ENCODE measurements around the gene PSTPIP2. TPM values are rescaled to one million over a fixed set of nuclear protein-coding genes. Genes with fewer than 3 reads are reported as not detected.

The PSTPIP2 gene
- total RNA-seq, 2 donors from 2014 or later, result 3.0 to 3.8 TPM

DNA sequence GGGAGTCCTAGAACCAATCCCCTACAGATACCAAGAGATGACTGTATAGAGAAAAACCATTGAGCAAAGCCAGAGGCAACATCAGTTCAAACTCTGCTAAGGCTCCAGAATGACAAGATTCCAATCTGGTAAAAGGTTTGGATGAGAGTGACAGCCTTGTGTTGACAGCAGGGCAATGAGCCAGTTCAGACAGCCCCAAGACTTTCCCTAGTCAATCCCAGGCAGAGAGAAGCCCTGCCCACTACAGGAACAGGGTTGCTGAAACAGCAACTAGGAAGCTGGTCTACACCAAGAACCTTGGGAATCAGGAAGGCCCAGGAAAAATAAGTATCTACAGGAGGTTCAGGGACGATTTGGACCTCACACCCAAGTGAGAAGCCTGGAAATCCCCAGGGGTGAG, 3.3 kb downstream of the PSTPIP2 start:
- H3K9me3 ChIP-seq, result no peaks in the 10 kb centered on the region
- TF ChIP-seq, protein P1, sequence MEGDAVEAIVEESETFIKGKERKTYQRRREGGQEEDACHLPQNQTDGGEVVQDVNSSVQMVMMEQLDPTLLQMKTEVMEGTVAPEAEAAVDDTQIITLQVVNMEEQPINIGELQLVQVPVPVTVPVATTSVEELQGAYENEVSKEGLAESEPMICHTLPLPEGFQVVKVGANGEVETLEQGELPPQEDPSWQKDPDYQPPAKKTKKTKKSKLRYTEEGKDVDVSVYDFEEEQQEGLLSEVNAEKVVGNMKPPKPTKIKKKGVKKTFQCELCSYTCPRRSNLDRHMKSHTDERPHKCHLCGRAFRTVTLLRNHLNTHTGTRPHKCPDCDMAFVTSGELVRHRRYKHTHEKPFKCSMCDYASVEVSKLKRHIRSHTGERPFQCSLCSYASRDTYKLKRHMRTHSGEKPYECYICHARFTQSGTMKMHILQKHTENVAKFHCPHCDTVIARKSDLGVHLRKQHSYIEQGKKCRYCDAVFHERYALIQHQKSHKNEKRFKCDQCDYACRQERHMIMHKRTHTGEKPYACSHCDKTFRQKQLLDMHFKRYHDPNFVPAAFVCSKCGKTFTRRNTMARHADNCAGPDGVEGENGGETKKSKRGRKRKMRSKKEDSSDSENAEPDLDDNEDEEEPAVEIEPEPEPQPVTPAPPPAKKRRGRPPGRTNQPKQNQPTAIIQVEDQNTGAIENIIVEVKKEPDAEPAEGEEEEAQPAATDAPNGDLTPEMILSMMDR (IDR thresholded peaks at IDR 0.05), result no peak
- H3K4me1 ChIP-seq, result peaks cover 6% of the 10 kb centered on the region
- intact Hi-C loops (cut with DNase I), result loop anchor here (10.0 kb wide), 1 partner anchor 384 kb away; no protein-coding TSS in a partner anchor
- no peak overlapping the region for H3K27ac ChIP-seq
- H3K4me3 ChIP-seq, result no peak overlapping the region
- no peaks in the 10 kb centered on the region for H3K36me3 ChIP-seq
- H3K27me3 ChIP-seq, result no peaks in the 10 kb centered on the region
- DNase-seq, result no peak
- no peak overlapping the region for H3K9ac ChIP-seq (ENCODE audit: low read depth in 2 of 2, low read length in 2 of 2)

DNA sequence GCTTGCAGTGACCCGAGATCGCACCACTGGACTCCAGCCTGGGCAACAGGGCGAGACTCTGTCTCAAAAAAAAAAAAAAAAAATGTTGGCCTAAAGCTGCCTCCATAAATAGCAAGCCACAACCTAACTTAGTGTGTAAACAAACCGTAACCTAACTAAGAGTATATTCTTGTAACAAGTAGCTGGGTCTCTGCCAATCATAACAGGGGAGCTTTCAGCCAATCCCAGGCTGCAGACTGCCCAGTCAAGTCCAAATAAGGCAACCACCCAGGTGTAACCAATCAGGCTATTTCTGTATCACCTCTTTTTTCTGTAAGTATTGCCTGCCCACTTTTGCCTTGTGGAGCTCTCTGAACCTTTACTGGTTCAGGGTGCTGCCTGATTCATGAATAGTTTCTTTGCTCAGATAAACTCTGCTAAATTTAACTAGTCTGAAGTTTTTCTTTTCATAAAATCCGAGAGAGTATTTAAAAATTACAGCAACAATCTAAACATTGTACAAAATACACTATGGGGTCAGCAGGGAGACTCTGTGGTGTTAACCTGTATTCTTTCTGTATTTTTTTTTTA, 4.5 kb downstream of the PSTPIP2 start:
- DNase-seq, result no peak
- Histone ChIP-seq H3K4me3 (no peak overlapping the region), H3K9ac (ENCODE audit: low read depth in 2 of 2, low read length in 2 of 2) (no peak overlapping the region), H3K27ac (no peak overlapping the region), H3K9me3 (no peaks in the 10 kb centered on the region), H3K4me1 (peaks cover 4% of the 10 kb centered on the region), H3K27me3 (no peaks in the 10 kb centered on the region), H3K36me3 (no peaks in the 10 kb centered on the region)
- intact Hi-C loops (cut with DNase I), result loop anchor here (10.0 kb wide), 1 partner anchor 383 kb away; no protein-coding TSS in a partner anchor
- TF ChIP-seq, protein P1 (IDR thresholded peaks at IDR 0.05), result no peak

DNA sequence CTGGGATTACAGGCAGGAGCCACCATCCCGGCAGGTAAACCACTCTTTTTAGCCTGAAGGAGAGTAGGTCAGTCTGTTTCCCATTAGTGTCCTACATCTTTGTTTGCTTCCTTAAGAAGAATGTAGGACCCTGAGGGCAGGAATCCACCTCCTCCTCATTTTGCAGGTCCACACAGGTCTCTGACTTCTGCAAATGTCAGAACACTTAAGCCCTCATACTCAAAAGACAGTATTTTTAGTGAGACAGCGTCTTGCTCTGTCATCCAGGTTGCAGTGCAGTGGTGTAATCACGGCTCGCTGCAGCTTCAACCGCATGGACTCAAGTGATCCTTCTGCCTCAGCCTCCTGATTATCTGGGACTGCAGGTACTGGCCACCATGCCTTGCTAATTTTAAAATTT, 9.3 kb downstream of the PSTPIP2 start:
- Histone ChIP-seq H3K4me3 (no peak overlapping the region), H3K27ac (no peak overlapping the region), H3K36me3 (no peaks in the 10 kb centered on the region), H3K9ac (ENCODE audit: low read depth in 2 of 2, low read length in 2 of 2) (no peak overlapping the region), H3K27me3 (no peaks in the 10 kb centered on the region), H3K9me3 (no peaks in the 10 kb centered on the region), H3K4me1 (no peaks in the 10 kb centered on the region)
- intact Hi-C loops (cut with DNase I), result loop anchor here (10.0 kb wide), 1 partner anchor 378 kb away; no protein-coding TSS in a partner anchor
- TF ChIP-seq, protein P1 (IDR thresholded peaks at IDR 0.05), result no peak
- DNase-seq, result no peak

DNA sequence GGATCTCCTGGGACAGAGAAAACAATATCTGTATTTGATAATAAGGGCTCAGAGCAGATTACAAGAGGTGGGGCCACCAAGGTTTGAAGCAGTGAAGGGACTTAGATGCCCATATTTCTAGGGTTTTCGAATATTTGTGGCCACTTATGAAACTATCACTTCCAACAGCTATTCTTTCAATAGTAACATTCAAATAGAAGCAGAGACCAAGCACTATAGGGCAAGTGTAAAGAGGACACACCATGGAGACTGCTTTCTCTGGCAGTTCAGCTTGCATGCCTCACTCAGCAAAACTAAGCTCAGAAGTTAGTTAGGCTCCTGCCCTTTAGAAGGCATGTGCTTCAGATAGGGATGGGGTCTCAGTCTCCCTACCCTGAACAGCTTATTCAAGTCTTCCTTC, 10.3 kb downstream of the PSTPIP2 start:
- no peaks in the 10 kb centered on the region for H3K9me3 ChIP-seq
- H3K27ac ChIP-seq, result no peak overlapping the region
- H3K4me1 ChIP-seq, result no peaks in the 10 kb centered on the region
- no peaks in the 10 kb centered on the region for H3K36me3 ChIP-seq
- TF ChIP-seq, protein P1 (IDR thresholded peaks at IDR 0.05), result no peak
- no peak overlapping the region for H3K9ac ChIP-seq (ENCODE audit: low read depth in 2 of 2, low read length in 2 of 2)
- H3K27me3 ChIP-seq, result no peaks in the 10 kb centered on the region
- no peak overlapping the region for H3K4me3 ChIP-seq
- intact Hi-C loops (cut with DNase I), result loop anchor here (10.0 kb wide), 1 partner anchor 377 kb away; no protein-coding TSS in a partner anchor
- DNase-seq, result no peak

DNA sequence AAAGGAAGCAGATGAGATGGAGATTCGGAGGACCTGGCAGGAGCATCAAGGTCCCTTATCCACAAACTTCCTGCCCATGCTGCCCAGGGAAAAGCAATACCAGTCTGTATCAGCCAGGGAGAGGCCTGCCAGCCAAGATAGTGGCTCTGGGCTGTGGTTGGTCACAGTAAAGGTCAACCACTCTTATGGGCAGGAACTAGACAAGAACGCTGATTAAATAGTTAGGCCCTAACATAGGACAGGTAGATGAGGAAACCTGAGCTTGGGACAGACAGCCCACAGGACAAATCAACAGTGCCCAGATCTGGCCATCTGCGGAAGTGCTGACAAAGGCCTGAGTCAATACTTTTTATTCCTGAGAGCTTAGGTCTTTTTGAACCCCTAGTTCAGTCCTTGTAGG, 10.7 kb downstream of the PSTPIP2 start:
- no peaks in the 10 kb centered on the region for H3K36me3 ChIP-seq
- TF ChIP-seq, protein P1 (IDR thresholded peaks at IDR 0.05), result no peak
- H3K4me1 ChIP-seq, result no peaks in the 10 kb centered on the region
- H3K9me3 ChIP-seq, result no peaks in the 10 kb centered on the region
- intact Hi-C loops (cut with DNase I), result loop anchor here (10.0 kb wide), 1 partner anchor 377 kb away; no protein-coding TSS in a partner anchor
- no peaks in the 10 kb centered on the region for H3K27me3 ChIP-seq
- H3K9ac ChIP-seq (ENCODE audit: low read depth in 2 of 2, low read length in 2 of 2), result no peak overlapping the region
- H3K27ac ChIP-seq, result no peak overlapping the region
- DNase-seq, result no peak
- no peak overlapping the region for H3K4me3 ChIP-seq
